GM21786 (cell line): ENCODE results near the gene MTUS2.
"Not testable (repeated sequence)": the region's sequence is repeated elsewhere in the genome, so short reads cannot be mapped to it uniquely, and the experiment has no call there.

ENCODE experiments used
- ATAC-seq: cut with Tn5 transposase; IDR thresholded peaks from one replicate; pipeline ENCODE4 v1.9.1; 2021; ENCODE audit not compliant: unreplicated experiment

MTUS2 gene

DNA sequence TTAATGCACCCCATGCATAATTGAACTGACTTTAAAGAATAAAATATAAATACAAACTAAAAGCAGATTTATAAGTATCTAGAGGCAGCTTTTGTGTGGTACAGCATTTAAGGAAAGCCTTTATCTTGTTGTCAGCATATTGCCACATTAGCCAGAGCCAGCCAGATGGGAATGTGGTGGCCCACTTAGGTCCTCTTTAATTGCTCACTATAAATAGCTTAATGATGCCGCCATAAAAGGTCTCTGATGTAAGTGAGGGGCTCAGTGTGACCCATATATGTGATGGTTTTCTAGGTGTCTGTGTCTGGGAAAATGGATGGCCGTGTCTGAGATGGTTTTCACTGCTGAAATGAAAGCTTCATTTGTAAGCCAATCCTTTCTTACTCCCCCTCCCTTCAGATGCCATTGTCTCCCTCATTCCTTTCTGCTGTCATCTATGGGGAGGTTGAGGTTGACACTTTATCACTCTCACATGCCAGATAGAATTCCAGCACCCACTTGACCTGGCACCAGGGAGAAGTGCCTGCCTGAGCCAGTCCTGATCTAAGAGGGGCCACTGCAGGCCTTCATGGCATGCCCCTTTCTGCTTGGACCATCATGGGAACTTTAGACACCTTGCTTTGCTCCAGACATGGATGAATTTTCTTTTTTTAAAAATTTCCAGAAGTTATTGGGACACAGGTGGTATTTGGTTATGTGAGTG, 135.3 kb downstream of the MTUS2 start:
- no peak for ATAC-seq

GRCh38 chr13:28958018-28958417, 137.9 kb downstream of the MTUS2 start:
- no peak for ATAC-seq

- no peak for ATAC-seq
These were observed 138.3 kb downstream of the MTUS2 start for GRCh38 chr13:28958441-28958840.

- ATAC-seq = no peak
These were observed 143.9 kb downstream of the MTUS2 start for GRCh38 chr13:28964052-28964451.

GRCh38 chr13:28964803-28965202, 144.7 kb downstream of the MTUS2 start:
- ATAC-seq = no peak

- ATAC-seq = no peak
These were observed 147.1 kb downstream of the MTUS2 start for GRCh38 chr13:28967029-28967915.

DNA sequence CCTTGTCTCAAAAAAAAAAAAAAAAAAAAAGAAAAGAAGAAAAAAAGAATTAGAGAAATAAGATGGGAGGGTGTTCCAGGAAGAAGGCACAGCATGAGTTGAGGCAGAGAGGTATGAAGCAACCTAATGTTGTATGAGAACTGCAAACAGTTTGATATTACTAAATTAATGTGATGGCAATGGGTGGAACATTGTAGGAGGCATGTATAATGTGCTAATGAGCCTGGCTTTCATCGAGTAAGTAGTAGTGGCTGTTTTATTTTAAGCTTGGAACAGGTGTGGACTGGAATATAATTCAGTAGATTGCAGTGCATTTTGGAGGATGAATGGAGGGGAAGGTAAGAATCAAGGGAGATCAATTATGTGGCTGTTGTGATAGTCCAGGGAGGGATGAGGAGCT, 156.1 kb downstream of the MTUS2 start:
- no peak for ATAC-seq

DNA sequence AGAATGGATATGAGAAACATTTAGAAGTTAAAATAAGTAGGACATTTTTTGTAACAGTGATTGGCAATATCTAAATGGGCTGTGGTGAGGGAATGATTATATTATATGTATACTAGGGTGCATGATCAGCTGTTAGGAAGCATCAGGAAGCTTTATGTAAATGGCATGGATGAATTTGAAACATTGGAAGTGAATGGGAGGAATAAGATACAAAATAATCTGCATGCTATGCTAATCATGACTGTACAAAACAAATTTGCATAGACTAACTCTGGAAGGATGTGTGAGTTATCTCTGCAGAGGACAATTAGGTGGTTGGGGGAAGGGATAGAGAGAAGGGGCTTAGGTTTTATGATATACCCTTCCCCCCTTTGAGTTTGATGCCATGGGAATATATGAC, 156.5 kb downstream of the MTUS2 start:
- ATAC-seq = no peak

GRCh38 chr13:28978574-28978973, 158.4 kb downstream of the MTUS2 start:
- ATAC-seq = no peak

GRCh38 chr13:28981530-28981929, 161.4 kb downstream of the MTUS2 start:
- no peak for ATAC-seq

- no peak for ATAC-seq
These were observed 163.5 kb downstream of the MTUS2 start for GRCh38 chr13:28983641-28984040.

GRCh38 chr13:28984326-28984725, 164.2 kb downstream of the MTUS2 start:
- ATAC-seq = no peak

GRCh38 chr13:28984825-28985224, 164.7 kb downstream of the MTUS2 start:
- no peak for ATAC-seq

- not testable (repeated sequence) for ATAC-seq
These were observed 170.2 kb downstream of the MTUS2 start for GRCh38 chr13:28990378-28990777.

- ATAC-seq = no peak
These were observed 171.6 kb downstream of the MTUS2 start for GRCh38 chr13:28991764-28992163.

GRCh38 chr13:29000826-29001225, 180.7 kb downstream of the MTUS2 start:
- no peak for ATAC-seq

DNA sequence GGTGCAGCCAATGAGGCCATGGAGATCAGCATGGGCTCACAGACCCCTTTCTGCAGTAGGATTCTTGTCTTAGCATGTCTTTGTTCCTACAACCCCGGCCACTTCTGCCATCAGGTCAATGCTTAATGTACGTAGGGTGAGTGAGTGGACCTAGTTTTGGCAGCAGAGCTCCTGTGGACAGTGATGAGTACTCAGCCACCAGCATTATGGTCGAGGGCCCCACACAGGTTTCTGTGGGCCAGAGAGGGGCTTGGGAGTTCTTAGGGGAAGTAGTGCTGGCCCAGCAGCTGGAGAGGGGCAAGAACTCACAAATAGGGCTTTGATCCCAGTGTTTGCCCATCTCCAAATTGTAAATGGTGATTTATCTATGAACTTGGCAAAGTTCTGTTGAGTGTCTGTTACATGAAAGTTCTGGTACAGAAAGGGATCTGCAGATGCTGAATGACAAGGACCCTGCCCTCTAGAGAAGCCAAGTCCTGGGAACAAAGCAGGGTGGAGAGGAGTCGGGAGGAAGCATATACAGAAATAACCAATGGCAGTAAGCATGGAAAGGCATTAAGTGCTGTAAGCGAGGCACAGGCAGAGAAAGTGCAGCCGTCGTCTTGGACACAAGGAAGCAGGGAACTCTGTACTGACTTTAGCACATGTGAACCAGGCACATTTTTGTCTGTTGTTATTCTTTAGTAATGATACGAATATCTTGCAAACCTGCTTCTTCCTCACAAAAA, 185.1 kb downstream of the MTUS2 start:
- ATAC-seq = no peak

GRCh38 chr13:29005763-29006120, 185.6 kb downstream of the MTUS2 start:
- ATAC-seq = no peak

GRCh38 chr13:29006359-29006850, 186.3 kb downstream of the MTUS2 start:
- ATAC-seq = no peak

- ATAC-seq = no peak
These were observed 188.2 kb downstream of the MTUS2 start for GRCh38 chr13:29008296-29008695.

DNA sequence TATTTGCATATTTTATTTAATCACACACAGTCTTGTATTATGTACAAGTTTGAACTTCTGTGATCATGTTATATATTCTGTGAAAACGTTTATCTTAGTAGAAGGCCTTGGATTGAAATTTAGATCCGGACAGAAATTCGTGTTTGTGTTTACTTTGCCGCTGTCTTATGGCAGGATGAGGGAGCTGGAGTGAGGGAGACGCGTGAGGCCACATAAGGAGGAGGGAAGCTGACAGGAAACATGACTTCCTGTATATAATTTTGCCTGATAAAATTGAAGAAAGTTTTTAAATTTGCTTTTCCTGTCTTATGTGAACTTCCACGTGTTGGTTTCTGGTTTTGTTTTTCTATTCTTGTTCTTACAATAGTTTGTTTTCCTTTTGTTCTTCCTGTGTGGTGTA, 200.2 kb downstream of the MTUS2 start:
- no peak for ATAC-seq

GRCh38 chr13:29021311-29021710, 201.2 kb downstream of the MTUS2 start:
- ATAC-seq = no peak
